Measurements from ENCODE around the gene ZNF407.

ZNF407 gene

GRCh38 chr18:74775239-74775638 lies 177.6 kb downstream of the ZNF407 start:
- TF ChIP-seq GATA2 (IDR thresholded peaks at IDR 0.05; ENCODE audit: low read depth, low read length) (no peak), GATA3 (IDR thresholded peaks at IDR 0.05; ENCODE audit: low read depth, low read length) (no peak)

- TF ChIP-seq GATA2 (IDR thresholded peaks at IDR 0.05; ENCODE audit: low read depth, low read length) (no peak), GATA3 (IDR thresholded peaks at IDR 0.05; ENCODE audit: low read depth, low read length) (no peak)
Observed at GRCh38 chr18:74778191-74778847, 180.6 kb downstream of the ZNF407 start.

GRCh38 chr18:74784752-74785151 lies 187.1 kb downstream of the ZNF407 start:
- TF ChIP-seq GATA3 (IDR thresholded peaks at IDR 0.05; ENCODE audit: low read depth, low read length) = no peak
- no peak for TF ChIP-seq GATA2 (IDR thresholded peaks at IDR 0.05; ENCODE audit: low read depth, low read length)

GRCh38 chr18:74785632-74786031 lies 188.0 kb downstream of the ZNF407 start:
- TF ChIP-seq GATA3 (IDR thresholded peaks at IDR 0.05; ENCODE audit: low read depth, low read length) (no peak), GATA2 (IDR thresholded peaks at IDR 0.05; ENCODE audit: low read depth, low read length) (no peak)

GRCh38 chr18:74788657-74789056 lies 191.0 kb downstream of the ZNF407 start:
- TF ChIP-seq GATA3 (IDR thresholded peaks at IDR 0.05; ENCODE audit: low read depth, low read length) = no peak
- TF ChIP-seq GATA2 (IDR thresholded peaks at IDR 0.05; ENCODE audit: low read depth, low read length) = no peak

- TF ChIP-seq GATA3 (IDR thresholded peaks at IDR 0.05; ENCODE audit: low read depth, low read length) (no peak), GATA2 (IDR thresholded peaks at IDR 0.05; ENCODE audit: low read depth, low read length) (no peak)
Observed at GRCh38 chr18:74789078-74789477, 191.4 kb downstream of the ZNF407 start.

- TF ChIP-seq GATA2 (IDR thresholded peaks at IDR 0.05; ENCODE audit: low read depth, low read length) (no peak), GATA3 (IDR thresholded peaks at IDR 0.05; ENCODE audit: low read depth, low read length) (no peak)
Observed at GRCh38 chr18:74790451-74790850, 192.8 kb downstream of the ZNF407 start.

GRCh38 chr18:74791501-74792194 lies 194.0 kb downstream of the ZNF407 start:
- TF ChIP-seq GATA2 (IDR thresholded peaks at IDR 0.05; ENCODE audit: low read depth, low read length) (no peak), GATA3 (IDR thresholded peaks at IDR 0.05; ENCODE audit: low read depth, low read length) (no peak)

- TF ChIP-seq GATA2 (IDR thresholded peaks at IDR 0.05; ENCODE audit: low read depth, low read length) (no peak), GATA3 (IDR thresholded peaks at IDR 0.05; ENCODE audit: low read depth, low read length) (no peak)
Observed at GRCh38 chr18:74793746-74794145, 196.1 kb downstream of the ZNF407 start.

GRCh38 chr18:74795751-74796150 lies 198.1 kb downstream of the ZNF407 start:
- TF ChIP-seq GATA3 (IDR thresholded peaks at IDR 0.05; ENCODE audit: low read depth, low read length) (no peak), GATA2 (IDR thresholded peaks at IDR 0.05; ENCODE audit: low read depth, low read length) (no peak)

- TF ChIP-seq GATA3 (IDR thresholded peaks at IDR 0.05; ENCODE audit: low read depth, low read length) = no peak
- no peak for TF ChIP-seq GATA2 (IDR thresholded peaks at IDR 0.05; ENCODE audit: low read depth, low read length)
Observed at GRCh38 chr18:74796211-74796610, 198.5 kb downstream of the ZNF407 start.

- TF ChIP-seq GATA2 (IDR thresholded peaks at IDR 0.05; ENCODE audit: low read depth, low read length) (peak; percentile 58), GATA3 (IDR thresholded peaks at IDR 0.05; ENCODE audit: low read depth, low read length) (no peak)
Observed at GRCh38 chr18:74796841-74797576, 199.3 kb downstream of the ZNF407 start.

GRCh38 chr18:74797577-74798151 lies 200.0 kb downstream of the ZNF407 start:
- no peak for TF ChIP-seq GATA2 (IDR thresholded peaks at IDR 0.05; ENCODE audit: low read depth, low read length)
- no peak for TF ChIP-seq GATA3 (IDR thresholded peaks at IDR 0.05; ENCODE audit: low read depth, low read length)

- TF ChIP-seq GATA3 (IDR thresholded peaks at IDR 0.05; ENCODE audit: low read depth, low read length) (no peak), GATA2 (IDR thresholded peaks at IDR 0.05; ENCODE audit: low read depth, low read length) (no peak)
Observed at GRCh38 chr18:74799542-74799941, 201.9 kb downstream of the ZNF407 start.

Data from SH-SY5Y (cell line).